DOHH2 (cell line): ENCODE data around the gene TRIL.

Source experiments
- H3F3A ChIP-seq: fragments of 200-600 bp; sonication (generic), shearing (Covaris generic); 2 replicates; pipeline ENCODE4 v1.6.0; 2016; ENCODE audit warnings: antibody characterized with exemption, mild to moderate bottlenecking; ENCODE audit not compliant: control insufficient read depth, insufficient read depth
- H3K27ac ChIP-seq: fragments of 200-600 bp; sonication (generic); 2 replicates; pipeline ENCODE4 v1.5.1; 2014; ENCODE audit warnings: low read depth, mild to moderate bottlenecking, low read length, moderate library complexity
- H3K27me3 ChIP-seq: fragments of 200-600 bp; sonication (generic); 2 replicates; pipeline ENCODE4 v1.6.1; 2014; ENCODE audit warnings: mild to moderate bottlenecking, low read length, mixed read lengths; ENCODE audit not compliant: control insufficient read depth
- H3K36me3 ChIP-seq: fragments of 200-600 bp; sonication (generic); 2 replicates; pipeline ENCODE4 v1.6.1; 2014; ENCODE audit warnings: mild to moderate bottlenecking, low read length, moderate library complexity, mixed read lengths; ENCODE audit not compliant: control insufficient read depth
- H3K4me1 ChIP-seq: fragments of 200-600 bp; sonication (generic); 2 replicates; pipeline ENCODE4 v1.6.1; 2014; ENCODE audit warnings: mild to moderate bottlenecking, low read length, mixed read lengths; ENCODE audit not compliant: control insufficient read depth
- H3K4me2 ChIP-seq: fragments of 200-600 bp; sonication (generic); 2 replicates; pipeline ENCODE4 v1.6.0; 2014; ENCODE audit warnings: mild to moderate bottlenecking, low read length, moderate library complexity
- H3K4me3 ChIP-seq: fragments of 200-600 bp; sonication (generic); 2 replicates; pipeline ENCODE4 v1.5.1; 2014; ENCODE audit warnings: mild to moderate bottlenecking, low read length, mixed read lengths
- H3K79me2 ChIP-seq: fragments of 200-600 bp; sonication (generic); 2 replicates; pipeline ENCODE4 v1.6.1; 2014; ENCODE audit warnings: mild to moderate bottlenecking, low read length, mixed read lengths; ENCODE audit not compliant: control insufficient read depth
- H3K9me2 ChIP-seq: fragments of 200-600 bp; sonication (generic); replicated peaks from 2 replicates; pipeline ENCODE4 v1.6.1; 2014; ENCODE audit warnings: mild to moderate bottlenecking, low read length, mixed read lengths; ENCODE audit not compliant: control insufficient read depth
- H3K9me3 ChIP-seq: fragments of 200-600 bp; sonication (generic); 2 replicates; pipeline ENCODE4 v1.6.1; 2014; ENCODE audit warnings: antibody characterized with exemption, low read length, mixed read lengths; ENCODE audit not compliant: control insufficient read depth, insufficient read depth
- H4K20me1 ChIP-seq: fragments of 200-600 bp; sonication (generic); 2 replicates; pipeline ENCODE4 v1.6.0; 2014; ENCODE audit warnings: low read depth, mild to moderate bottlenecking, antibody characterized with exemption, low read length, moderate library complexity; ENCODE audit not compliant: control insufficient read depth, insufficient read depth
- EZH2phosphoT487 ChIP-seq: fragments of 200-600 bp; sonication (generic); IDR thresholded peaks from 2 replicates; pipeline ENCODE4 v1.6.1; 2017; ENCODE audit warnings: borderline replicate concordance, mild to moderate bottlenecking, antibody characterized with exemption, low read length, moderate library complexity, mixed read lengths
- TF ChIP-seq, protein P1 (sequence below): fragments of 200-600 bp; sonication (generic); IDR thresholded peaks from one replicate; pipeline ENCODE4 v1.5.1; 2014; ENCODE audit warnings: antibody characterized with exemption, mild to moderate bottlenecking, low read depth, low read length; ENCODE audit not compliant: poor library complexity, severe bottlenecking

Gene TRIL

DNA sequence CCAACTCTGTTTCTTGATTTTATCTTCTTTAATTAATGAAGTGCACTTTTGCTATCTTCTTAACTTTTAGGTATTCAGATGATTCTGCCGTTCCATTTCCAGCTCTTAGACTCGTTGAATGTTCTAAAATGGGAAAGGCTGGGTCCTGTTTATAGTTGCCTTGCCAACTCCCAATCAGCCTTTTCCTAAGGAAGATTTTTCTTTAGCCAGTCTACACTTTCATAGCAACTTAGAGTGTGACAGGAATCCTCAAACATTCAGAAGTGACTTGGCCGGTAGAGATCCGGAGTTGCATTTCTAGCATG is 23.0 kb upstream of the TRIL start:
- Histone ChIP-seq H3K9me2 (no peaks in the 10 kb centered on the region), H3K9me3 (no peaks in the 10 kb centered on the region), H3K27ac (no peak overlapping the region), H3K79me2 (no peaks in the 10 kb centered on the region), H3K4me2 (no peak overlapping the region), H4K20me1 (no peaks in the 10 kb centered on the region), H3K4me1 (no peaks in the 10 kb centered on the region), H3K36me3 (no peaks in the 10 kb centered on the region), H3K27me3 (no peaks in the 10 kb centered on the region), H3K4me3 (no peak overlapping the region), H3F3A (no peaks in the 10 kb centered on the region)
- no peak for TF ChIP-seq EZH2phosphoT487
- TF ChIP-seq, protein P1, sequence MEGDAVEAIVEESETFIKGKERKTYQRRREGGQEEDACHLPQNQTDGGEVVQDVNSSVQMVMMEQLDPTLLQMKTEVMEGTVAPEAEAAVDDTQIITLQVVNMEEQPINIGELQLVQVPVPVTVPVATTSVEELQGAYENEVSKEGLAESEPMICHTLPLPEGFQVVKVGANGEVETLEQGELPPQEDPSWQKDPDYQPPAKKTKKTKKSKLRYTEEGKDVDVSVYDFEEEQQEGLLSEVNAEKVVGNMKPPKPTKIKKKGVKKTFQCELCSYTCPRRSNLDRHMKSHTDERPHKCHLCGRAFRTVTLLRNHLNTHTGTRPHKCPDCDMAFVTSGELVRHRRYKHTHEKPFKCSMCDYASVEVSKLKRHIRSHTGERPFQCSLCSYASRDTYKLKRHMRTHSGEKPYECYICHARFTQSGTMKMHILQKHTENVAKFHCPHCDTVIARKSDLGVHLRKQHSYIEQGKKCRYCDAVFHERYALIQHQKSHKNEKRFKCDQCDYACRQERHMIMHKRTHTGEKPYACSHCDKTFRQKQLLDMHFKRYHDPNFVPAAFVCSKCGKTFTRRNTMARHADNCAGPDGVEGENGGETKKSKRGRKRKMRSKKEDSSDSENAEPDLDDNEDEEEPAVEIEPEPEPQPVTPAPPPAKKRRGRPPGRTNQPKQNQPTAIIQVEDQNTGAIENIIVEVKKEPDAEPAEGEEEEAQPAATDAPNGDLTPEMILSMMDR, result no peak

DNA sequence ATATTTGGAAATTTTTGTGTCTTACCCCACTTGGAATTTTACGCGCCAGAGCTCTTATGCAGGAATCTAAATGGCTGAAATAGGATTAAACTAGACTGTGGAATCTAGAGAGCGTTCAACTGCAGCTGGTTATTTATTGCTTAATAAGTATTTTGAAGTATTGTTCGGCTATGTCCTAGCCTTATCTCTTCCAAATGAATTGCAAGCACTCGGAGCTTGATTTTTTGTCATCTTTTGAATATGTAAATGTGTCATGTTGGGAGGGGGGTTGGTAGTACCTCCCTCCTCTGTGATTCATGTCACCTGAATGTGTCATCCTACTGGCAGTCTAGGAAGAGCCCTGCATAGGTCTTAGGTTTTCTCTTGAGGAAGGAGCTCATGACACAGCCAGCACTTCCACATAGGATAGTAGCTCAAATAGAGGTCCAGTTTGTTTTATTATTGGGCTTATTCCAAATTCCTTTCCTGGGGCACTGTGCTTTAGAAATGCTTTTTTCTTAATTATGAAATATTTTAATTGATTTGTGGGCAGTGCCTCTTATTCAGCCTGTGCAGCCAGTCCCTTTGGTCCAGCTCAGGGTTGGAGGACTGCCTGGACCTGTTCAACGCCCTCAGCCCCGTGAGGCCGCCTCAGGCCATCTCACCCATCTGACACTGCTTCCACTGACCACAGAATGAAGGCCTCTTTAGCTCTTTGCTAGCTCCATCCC is 22.5 kb upstream of the TRIL start:
- Histone ChIP-seq H3K9me3 (no peaks in the 10 kb centered on the region), H3K4me1 (no peaks in the 10 kb centered on the region), H3K4me2 (no peak overlapping the region)

DNA sequence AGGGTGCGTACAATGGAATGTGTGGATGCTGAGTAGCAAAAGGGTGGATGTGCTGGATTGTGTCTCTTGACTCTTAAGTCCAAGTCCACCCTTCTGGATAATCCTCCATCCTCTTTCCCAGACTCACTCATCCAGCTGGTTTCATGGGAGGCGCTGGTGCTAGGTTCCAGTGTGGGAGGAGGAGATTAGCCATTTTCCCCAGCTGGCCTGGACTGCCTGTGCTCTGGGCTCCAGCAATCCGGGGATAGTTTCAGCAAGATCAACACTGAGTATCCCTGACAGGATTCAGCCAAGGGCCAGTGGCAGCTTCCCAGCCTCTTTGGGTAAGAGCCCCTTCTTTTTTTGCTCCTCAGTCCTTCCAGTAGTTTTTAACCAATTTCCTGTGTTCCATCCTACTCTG is 21.6 kb upstream of the TRIL start:
- no peaks in the 10 kb centered on the region for H4K20me1 ChIP-seq
- H3K9me2 ChIP-seq, result no peaks in the 10 kb centered on the region
- H3K27me3 ChIP-seq, result no peaks in the 10 kb centered on the region
- no peaks in the 10 kb centered on the region for H3K79me2 ChIP-seq
- no peak overlapping the region for H3K4me3 ChIP-seq
- H3K4me1 ChIP-seq, result no peaks in the 10 kb centered on the region
- TF ChIP-seq, protein P1, result no peak
- no peak for TF ChIP-seq EZH2phosphoT487
- no peak overlapping the region for H3K27ac ChIP-seq
- no peaks in the 10 kb centered on the region for H3K36me3 ChIP-seq
- H3K4me2 ChIP-seq, result no peak overlapping the region
- no peaks in the 10 kb centered on the region for H3K9me3 ChIP-seq
- no peaks in the 10 kb centered on the region for H3F3A ChIP-seq

More for the DNA sequence above, 22.5 kb upstream of the TRIL start:
- Histone ChIP-seq H3K9me2 (no peaks in the 10 kb centered on the region), H4K20me1 (no peaks in the 10 kb centered on the region), H3K4me3 (no peak overlapping the region), H3F3A (no peaks in the 10 kb centered on the region), H3K79me2 (no peaks in the 10 kb centered on the region), H3K27ac (no peak overlapping the region), H3K27me3 (no peaks in the 10 kb centered on the region), H3K36me3 (no peaks in the 10 kb centered on the region)
- no peak for TF ChIP-seq EZH2phosphoT487
- TF ChIP-seq, protein P1, result no peak

DNA sequence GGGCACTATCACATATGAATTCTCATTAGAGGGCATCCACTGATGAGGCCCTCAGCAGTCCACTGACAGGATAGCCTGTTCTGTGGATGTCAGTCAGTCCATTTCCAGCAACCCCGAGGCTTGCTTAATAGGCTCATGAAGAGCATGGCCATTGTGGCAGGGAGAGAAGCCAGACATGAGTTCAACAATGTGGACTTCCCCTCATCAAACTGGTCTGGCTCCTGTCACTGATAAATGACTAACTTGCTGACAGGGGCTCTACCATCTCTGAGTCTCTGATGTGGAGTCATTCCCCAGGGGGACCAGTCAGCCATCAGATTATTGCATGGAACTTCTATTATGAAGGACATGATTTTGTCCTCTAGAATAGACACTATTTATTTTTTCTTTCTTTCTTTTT is 19.8 kb upstream of the TRIL start:
- H3K36me3 ChIP-seq, result no peaks in the 10 kb centered on the region
- no peaks in the 10 kb centered on the region for H4K20me1 ChIP-seq
- no peaks in the 10 kb centered on the region for H3K27me3 ChIP-seq
- H3F3A ChIP-seq, result no peaks in the 10 kb centered on the region
- no peaks in the 10 kb centered on the region for H3K9me2 ChIP-seq
- H3K4me2 ChIP-seq, result no peak overlapping the region
- no peaks in the 10 kb centered on the region; the same call in 1 of the 2 replicates for H3K9me3 ChIP-seq
- no peak overlapping the region for H3K27ac ChIP-seq
- TF ChIP-seq, protein P1, result no peak
- no peak for TF ChIP-seq EZH2phosphoT487
- no peaks in the 10 kb centered on the region for H3K79me2 ChIP-seq
- H3K4me1 ChIP-seq, result no peaks in the 10 kb centered on the region
- H3K4me3 ChIP-seq, result no peak overlapping the region
